ENCODE measurements around the gene BBIP1. TPM values are rescaled to one million over a fixed set of nuclear protein-coding genes. Genes with fewer than 3 reads are reported as not detected.

BBIP1 gene
- total and polyA plus RNA-seq, 2 donors from 2014 or later, result 34.8 to 36.1 TPM

DNA sequence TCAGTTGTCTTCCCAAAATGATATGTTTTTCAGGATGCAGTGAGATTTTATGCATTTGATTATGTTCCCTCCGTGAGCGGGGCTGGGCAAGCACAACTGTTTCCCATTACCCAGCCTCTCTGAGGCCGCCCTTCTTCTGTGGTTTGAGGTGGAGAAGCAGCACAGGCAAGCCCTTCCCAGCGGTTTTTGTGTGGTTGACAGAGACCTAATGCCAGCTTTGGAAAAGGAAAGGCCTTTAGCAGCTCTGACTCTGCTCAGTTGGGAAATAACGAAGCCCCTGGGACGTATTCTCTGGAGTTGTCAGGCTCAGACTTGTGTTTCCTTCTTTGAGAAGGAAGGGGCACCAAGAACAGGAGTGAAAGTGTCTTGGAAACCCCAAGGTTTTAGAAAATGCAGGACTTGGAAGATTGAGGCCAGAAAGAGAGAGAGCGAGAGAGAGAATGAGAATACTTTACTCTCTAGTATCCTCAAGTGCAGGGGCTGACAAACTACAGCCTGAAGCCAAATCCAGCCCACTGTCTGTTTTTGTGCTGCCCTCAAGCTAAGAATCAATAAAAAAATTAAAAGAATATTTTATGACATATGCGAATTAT is 67.9 kb downstream of the BBIP1 start:
- H3K4me3 ChIP-seq (ENCODE audit: low read length in 3 of 3), result no peak overlapping the region
- TF ChIP-seq, protein P1, sequence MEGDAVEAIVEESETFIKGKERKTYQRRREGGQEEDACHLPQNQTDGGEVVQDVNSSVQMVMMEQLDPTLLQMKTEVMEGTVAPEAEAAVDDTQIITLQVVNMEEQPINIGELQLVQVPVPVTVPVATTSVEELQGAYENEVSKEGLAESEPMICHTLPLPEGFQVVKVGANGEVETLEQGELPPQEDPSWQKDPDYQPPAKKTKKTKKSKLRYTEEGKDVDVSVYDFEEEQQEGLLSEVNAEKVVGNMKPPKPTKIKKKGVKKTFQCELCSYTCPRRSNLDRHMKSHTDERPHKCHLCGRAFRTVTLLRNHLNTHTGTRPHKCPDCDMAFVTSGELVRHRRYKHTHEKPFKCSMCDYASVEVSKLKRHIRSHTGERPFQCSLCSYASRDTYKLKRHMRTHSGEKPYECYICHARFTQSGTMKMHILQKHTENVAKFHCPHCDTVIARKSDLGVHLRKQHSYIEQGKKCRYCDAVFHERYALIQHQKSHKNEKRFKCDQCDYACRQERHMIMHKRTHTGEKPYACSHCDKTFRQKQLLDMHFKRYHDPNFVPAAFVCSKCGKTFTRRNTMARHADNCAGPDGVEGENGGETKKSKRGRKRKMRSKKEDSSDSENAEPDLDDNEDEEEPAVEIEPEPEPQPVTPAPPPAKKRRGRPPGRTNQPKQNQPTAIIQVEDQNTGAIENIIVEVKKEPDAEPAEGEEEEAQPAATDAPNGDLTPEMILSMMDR (IDR thresholded peaks at IDR 0.05; ENCODE audit: borderline replicate concordance, extremely low read depth, insufficient read depth), result no peak
- intact Hi-C loops (cut with DNase I), result no loop called here
- H3K9ac ChIP-seq (ENCODE audit: low read length in 3 of 3), result no peak overlapping the region
- peaks cover 0 to 9% (median 2%) of the 10 kb centered on the region in 3 donors for H3K4me1 ChIP-seq (ENCODE audit: control insufficient read depth in 2 of 3, insufficient read depth in 2 of 3, low read depth in 1 of 3, low read length in 3 of 3)
- H3K9me3 ChIP-seq (ENCODE audit: control insufficient read depth in 2 of 3, insufficient read depth in 1 of 3, low read length in 3 of 3), result no peaks in the 10 kb centered on the region
- no peaks in the 10 kb centered on the region for H3K36me3 ChIP-seq (ENCODE audit: control insufficient read depth in 2 of 3, insufficient read depth in 3 of 3, low read length in 3 of 3)
- H3K27me3 ChIP-seq (ENCODE audit: control insufficient read depth, insufficient read depth, low read length), result no peaks in the 10 kb centered on the region
- FAIRE-seq (no peak), DNase-seq (no peak)
- no peak overlapping the region for H3K27ac ChIP-seq (ENCODE audit: low read depth in 2 of 2, low read length in 2 of 2)

DNA sequence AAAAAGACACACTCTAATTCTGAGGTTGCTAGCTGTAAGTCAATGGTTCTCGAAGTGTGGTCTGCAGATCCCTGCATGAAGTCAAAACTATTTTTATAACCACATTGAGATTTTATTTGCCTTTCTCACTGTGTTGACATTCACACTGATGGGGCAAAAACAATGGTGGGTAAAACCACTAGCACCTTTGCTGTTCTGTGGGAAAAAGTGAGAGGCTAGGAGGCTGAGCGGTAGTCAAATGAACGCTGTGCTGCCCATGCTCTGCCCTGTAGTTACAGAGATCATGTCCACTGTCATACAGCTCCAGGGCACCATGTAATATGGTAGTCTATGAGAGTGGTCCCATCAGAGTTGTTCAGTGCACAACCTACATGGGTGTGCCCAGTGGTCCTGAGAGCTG is 68.9 kb downstream of the BBIP1 start:
- TF ChIP-seq, protein P1 (IDR thresholded peaks at IDR 0.05; ENCODE audit: borderline replicate concordance, extremely low read depth, insufficient read depth), result no peak
- Histone ChIP-seq H3K27me3 (ENCODE audit: control insufficient read depth, insufficient read depth, low read length) (no peaks in the 10 kb centered on the region), H3K4me1 (ENCODE audit: control insufficient read depth in 2 of 3, insufficient read depth in 2 of 3, low read depth in 1 of 3, low read length in 3 of 3) (peaks cover 0 to 16% (median 12%) of the 10 kb centered on the region in 3 donors), H3K9me3 (ENCODE audit: control insufficient read depth in 2 of 3, insufficient read depth in 1 of 3, low read length in 3 of 3) (no peaks in the 10 kb centered on the region), H3K27ac (ENCODE audit: low read depth in 2 of 2, low read length in 2 of 2) (no peak overlapping the region), H3K9ac (ENCODE audit: low read length in 3 of 3) (no peak overlapping the region), H3K4me3 (ENCODE audit: low read length in 3 of 3) (no peak overlapping the region), H3K36me3 (ENCODE audit: control insufficient read depth in 2 of 3, insufficient read depth in 3 of 3, low read length in 3 of 3) (no peaks in the 10 kb centered on the region)
- no peak for FAIRE-seq
- intact Hi-C loops (cut with DNase I), result no loop called here
- DNase-seq, result no peak

Other genes starting within 250 kb of the BBIP1 start
- 75.9 TPM for gene PDCD4, start 47.3 kb downstream of the BBIP1 start, total RNA-seq
- gene PDCD4, start 47.3 kb downstream of the BBIP1 start, polyA plus RNA-seq (ENCODE audit: insufficient read depth, low read depth, low replicate concordance), result 57.7 TPM
- 66.8 TPM for gene SHOC2, start 424 bp upstream of the BBIP1 start, total RNA-seq
- 18.0 TPM for gene SHOC2, start 424 bp upstream of the BBIP1 start, polyA plus RNA-seq (ENCODE audit: insufficient read depth, low read depth, low replicate concordance)
- gene ADRA2A, start 157.8 kb upstream of the BBIP1 start, total RNA-seq, result 7.8 TPM
- 1.2 TPM for gene ADRA2A, start 157.8 kb upstream of the BBIP1 start, polyA plus RNA-seq (ENCODE audit: insufficient read depth, low read depth, low replicate concordance)

Data from kidney (tissue), 14 donors.